Measurements from ENCODE around the gene KIRREL3. TPM values are rescaled to one million over a fixed set of nuclear protein-coding genes. Genes with fewer than 3 reads are reported as not detected.

Gene KIRREL3
- polyA plus RNA-seq, 1 of the 3 experiments (the other 2 are of a cell fraction), result 3.7 TPM

DNA sequence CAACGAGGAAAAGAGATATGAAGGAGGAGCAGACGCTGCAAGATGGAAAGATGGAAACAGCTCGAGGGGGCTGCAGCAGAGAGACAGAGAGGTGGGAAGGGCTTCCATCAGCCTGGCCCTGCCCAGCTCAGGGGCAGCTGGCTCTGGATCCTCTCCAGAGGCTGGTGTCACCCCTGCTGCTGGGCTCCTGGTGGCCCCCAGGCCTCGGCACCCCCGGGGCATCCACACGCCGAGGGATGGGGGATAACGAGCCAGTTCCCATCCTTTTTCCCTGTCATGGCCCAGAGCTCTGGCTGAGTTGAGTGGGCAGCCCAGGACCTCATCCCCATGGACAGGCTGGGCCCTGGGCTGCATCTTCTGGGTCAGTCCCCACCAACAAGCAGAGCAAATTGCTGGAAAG, 542.8 kb downstream of the KIRREL3 start:
- H3K27ac ChIP-seq (ENCODE audit: low read depth in 2 of 2, low read length in 1 of 2), result no peak overlapping the region
- no peak overlapping the region for H3K4me3 ChIP-seq (ENCODE audit: low read depth in 2 of 2, low read length in 1 of 2)
- ChIA-PET POLR2A (no interaction called here), CTCF (interaction anchor here (0.7 to 2.5 kb wide), 4 partner anchors 8 to 23 kb away, joined by 3 to 18 read pairs (median 3); no protein-coding TSS in a partner anchor)
- no peak overlapping the region for H3K4me2 ChIP-seq
- no peaks in the 10 kb centered on the region for H3K36me3 ChIP-seq (replicated peaks in 1 of 2; ENCODE audit: control insufficient read depth in 1 of 2, insufficient read depth in 2 of 2, low read length in 1 of 2)
- H4K20me1 ChIP-seq (ENCODE audit: insufficient read depth), result no peaks in the 10 kb centered on the region
- peak; percentile 62 for DNase-seq
- TF ChIP-seq TAF1 (IDR thresholded peaks at IDR 0.05; ENCODE audit: borderline replicate concordance, low read depth, low read length), result no peak
- TF ChIP-seq, protein P1, sequence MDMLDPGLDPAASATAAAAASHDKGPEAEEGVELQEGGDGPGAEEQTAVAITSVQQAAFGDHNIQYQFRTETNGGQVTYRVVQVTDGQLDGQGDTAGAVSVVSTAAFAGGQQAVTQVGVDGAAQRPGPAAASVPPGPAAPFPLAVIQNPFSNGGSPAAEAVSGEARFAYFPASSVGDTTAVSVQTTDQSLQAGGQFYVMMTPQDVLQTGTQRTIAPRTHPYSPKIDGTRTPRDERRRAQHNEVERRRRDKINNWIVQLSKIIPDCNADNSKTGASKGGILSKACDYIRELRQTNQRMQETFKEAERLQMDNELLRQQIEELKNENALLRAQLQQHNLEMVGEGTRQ (IDR thresholded peaks at IDR 0.05; ENCODE audit: borderline replicate concordance, low read depth, low read length), result no peak
- TF ChIP-seq, protein P2, sequence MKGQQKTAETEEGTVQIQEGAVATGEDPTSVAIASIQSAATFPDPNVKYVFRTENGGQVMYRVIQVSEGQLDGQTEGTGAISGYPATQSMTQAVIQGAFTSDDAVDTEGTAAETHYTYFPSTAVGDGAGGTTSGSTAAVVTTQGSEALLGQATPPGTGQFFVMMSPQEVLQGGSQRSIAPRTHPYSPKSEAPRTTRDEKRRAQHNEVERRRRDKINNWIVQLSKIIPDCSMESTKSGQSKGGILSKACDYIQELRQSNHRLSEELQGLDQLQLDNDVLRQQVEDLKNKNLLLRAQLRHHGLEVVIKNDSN (IDR thresholded peaks at IDR 0.05; ENCODE audit: borderline replicate concordance, low read depth), result no peak
- TF ChIP-seq, protein P3, sequence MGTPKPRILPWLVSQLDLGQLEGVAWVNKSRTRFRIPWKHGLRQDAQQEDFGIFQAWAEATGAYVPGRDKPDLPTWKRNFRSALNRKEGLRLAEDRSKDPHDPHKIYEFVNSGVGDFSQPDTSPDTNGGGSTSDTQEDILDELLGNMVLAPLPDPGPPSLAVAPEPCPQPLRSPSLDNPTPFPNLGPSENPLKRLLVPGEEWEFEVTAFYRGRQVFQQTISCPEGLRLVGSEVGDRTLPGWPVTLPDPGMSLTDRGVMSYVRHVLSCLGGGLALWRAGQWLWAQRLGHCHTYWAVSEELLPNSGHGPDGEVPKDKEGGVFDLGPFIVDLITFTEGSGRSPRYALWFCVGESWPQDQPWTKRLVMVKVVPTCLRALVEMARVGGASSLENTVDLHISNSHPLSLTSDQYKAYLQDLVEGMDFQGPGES (IDR thresholded peaks at IDR 0.05; ENCODE audit: low read depth, low read length), result no peak
- no peak for TF ChIP-seq ELF1 (IDR thresholded peaks at IDR 0.05)
- TF ChIP-seq TCF12 (IDR thresholded peaks at IDR 0.05), result no peak
- TF ChIP-seq SIN3A (IDR thresholded peaks at IDR 0.05; ENCODE audit: borderline replicate concordance, low read depth, low read length), result no peak
- no peak for TF ChIP-seq TEAD4 (IDR thresholded peaks at IDR 0.05; ENCODE audit: borderline replicate concordance, insufficient read depth)
- TF ChIP-seq JUND (IDR thresholded peaks at IDR 0.05), result no peak
- TF ChIP-seq, protein P4, sequence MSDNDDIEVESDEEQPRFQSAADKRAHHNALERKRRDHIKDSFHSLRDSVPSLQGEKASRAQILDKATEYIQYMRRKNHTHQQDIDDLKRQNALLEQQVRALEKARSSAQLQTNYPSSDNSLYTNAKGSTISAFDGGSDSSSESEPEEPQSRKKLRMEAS (IDR thresholded peaks at IDR 0.05; ENCODE audit: low read depth), result no peak
- H3K9me2 ChIP-seq, result no peaks in the 10 kb centered on the region
- H3K9ac ChIP-seq, result no peak overlapping the region
- H3F3A ChIP-seq (replicated peaks; ENCODE audit: insufficient read depth), result no peaks in the 10 kb centered on the region
- H3K27me3 ChIP-seq (ENCODE audit: insufficient read depth), result no peaks in the 10 kb centered on the region
- no peaks in the 10 kb centered on the region for H3K9me3 ChIP-seq
- no peaks in the 10 kb centered on the region for H3K79me2 ChIP-seq (ENCODE audit: insufficient read depth)
- 67% methylated on average over 4 of the region's 8 CpGs for WGBS (ENCODE audit: low lambda C conversion rate)
- no peak overlapping the region for H2AFZ ChIP-seq (ENCODE audit: low read depth)
- H3K4me1 ChIP-seq (ENCODE audit: control insufficient read depth in 1 of 2, insufficient read depth in 2 of 2, low read depth in 1 of 2, low read length in 1 of 2), result peaks cover 0 to 45% of the 10 kb centered on the region in 2 experiments; a peak in 1 of 4 replicates

DNA sequence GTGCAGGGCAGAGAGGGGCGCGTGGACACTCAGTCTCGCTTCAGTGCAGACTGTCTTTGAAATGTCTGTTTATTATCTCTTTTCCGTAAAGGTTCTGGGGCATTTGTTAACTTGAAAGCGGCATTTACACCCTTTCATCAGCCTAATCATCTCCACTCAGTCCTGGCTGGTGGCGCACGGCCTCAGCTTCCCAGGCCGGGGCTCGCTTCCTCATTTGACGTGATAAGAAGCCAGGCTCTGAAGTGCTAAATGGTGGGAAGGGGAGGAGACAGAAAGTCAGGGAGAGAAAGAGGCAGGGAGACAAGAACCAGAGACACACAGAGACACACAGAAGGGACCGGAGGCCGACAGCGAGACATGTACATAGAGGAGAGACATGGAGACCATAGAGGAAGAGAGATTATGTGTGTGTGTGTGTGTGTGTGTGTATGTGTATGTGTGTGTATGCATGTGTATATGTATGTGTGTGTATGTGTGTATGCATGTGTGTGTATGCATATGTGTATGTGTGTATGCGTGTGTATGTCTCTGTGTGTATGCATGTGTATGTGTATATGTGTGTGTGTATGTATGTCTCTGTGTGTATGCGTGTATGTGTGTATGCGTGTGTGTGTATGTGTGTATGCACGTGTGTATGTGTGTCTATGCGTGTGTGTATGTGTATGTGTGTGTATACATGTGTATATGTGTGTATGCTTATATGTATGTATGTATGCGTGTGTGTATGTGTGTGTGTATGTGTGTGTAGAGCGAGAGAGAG, 543.6 kb downstream of the KIRREL3 start:
- Histone ChIP-seq H3K9ac (no peak overlapping the region), H3K9me2 (no peaks in the 10 kb centered on the region), H3K4me3 (ENCODE audit: low read depth in 2 of 2, low read length in 1 of 2) (no peak overlapping the region), H3K27ac (ENCODE audit: low read depth in 2 of 2, low read length in 1 of 2) (peak overlapping the region in 1 of 2 experiments; percentile 23; a peak in 2 of 4 replicates), H3K4me1 (ENCODE audit: control insufficient read depth in 1 of 2, insufficient read depth in 2 of 2, low read depth in 1 of 2, low read length in 1 of 2) (peaks cover 0 to 52% of the 10 kb centered on the region in 2 experiments; a peak in 1 of 4 replicates), H3F3A (replicated peaks; ENCODE audit: insufficient read depth) (peaks cover 3% of the 10 kb centered on the region), H3K36me3 (replicated peaks in 1 of 2; ENCODE audit: control insufficient read depth in 1 of 2, insufficient read depth in 2 of 2, low read length in 1 of 2) (no peaks in the 10 kb centered on the region), H3K9me3 (no peaks in the 10 kb centered on the region), H3K79me2 (ENCODE audit: insufficient read depth) (no peaks in the 10 kb centered on the region), H3K4me2 (no peak overlapping the region), H2AFZ (ENCODE audit: low read depth) (no peak overlapping the region), H3K27me3 (ENCODE audit: insufficient read depth) (no peaks in the 10 kb centered on the region), H4K20me1 (ENCODE audit: insufficient read depth) (no peaks in the 10 kb centered on the region)
- 77% methylated on average over 20 of the region's 20 CpGs for WGBS (ENCODE audit: low lambda C conversion rate)
- POLR2A ChIA-PET, result no interaction called here
- TF ChIP-seq SMC3 (IDR thresholded peaks at IDR 0.05; ENCODE audit: low read depth, low read length), result no peak
- 0 out of 2 replicates have a peak, but pooled peaks have one; percentile 20 for TF ChIP-seq RCOR1 (IDR thresholded peaks at IDR 0.05; ENCODE audit: low read length)
- no peak for TF ChIP-seq NFIC (IDR thresholded peaks at IDR 0.05; ENCODE audit: borderline replicate concordance)
- TF ChIP-seq GATA2 (CRISPR knock-in tag; IDR thresholded peaks at IDR 0.05), result peak; percentile 71
- no peak for TF ChIP-seq MXI1 (IDR thresholded peaks at IDR 0.05; ENCODE audit: low read depth, low read length)
- TF ChIP-seq EP300 (IDR thresholded peaks at IDR 0.05; ENCODE audit: borderline replicate concordance in 1 of 2, low read depth in 1 of 2, low read length in 1 of 2), result peak in 1 of 2 experiments; percentile 7; a peak in 1 of 4 replicates
- CTCF ChIA-PET, result interaction anchor here (1.0 to 5.9 kb wide), 3 partner anchors 9 to 24 kb away, joined by 3 to 44 read pairs (median 18); no protein-coding TSS in a partner anchor
- DNase-seq, result peak; percentile 73

All from SK-N-SH (cell line).